A549 (cell line): ENCODE results near the gene CERK. TPM values are rescaled to one million over a fixed set of nuclear protein-coding genes. Genes with fewer than 3 reads are reported as not detected.

Experiments used
- ATAC-seq, 2 experiments: fragments of 200-7000 bp in 1 of 2; fragments of >200 bp in 1 of 2; cut with Nextera tagmentation in 1 of 2; cut with Tn5 transposase in 1 of 2; 3 replicates each; pipeline versions ENCODE4 v1.8.0 to v1.9.1; 2018 to 2020; ENCODE audit warnings: mild to moderate bottlenecking in 1 of 2, moderate library complexity in 1 of 2
- CTCF ChIA-PET: fragments of 300-600 bp; sonication (Branson Sonifier 250); formaldehyde crosslinking; extraction: SDS; loops from one replicate; lab custom pipeline; 2021; ENCODE audit warnings: antibody characterized with exemption, inconsistent platforms; lab: Yijun Ruan, JAX
- POLR2A ChIA-PET: fragments of 350-600 bp; formaldehyde crosslinking; extraction: SDS; loops from one replicate; lab custom pipeline; 2021; ENCODE audit warnings: antibody characterized with exemption, inconsistent platforms; lab: Yijun Ruan, JAX
- DNase-seq, 2 experiments: peaks; one replicate each; pipeline versions ENCODE4 v3.0.0 to v3.0.0-alpha.2; 2011 to 2016; ENCODE audit warnings: low read depth in 1 of 2, low spot score in 1 of 2
- FAIRE-seq: peaks from 2 replicates; lab custom pipeline; 2011; peaks lifted over from hg19 to GRCh38; lab: Jason Lieb, UNC
- H3K27ac ChIP-seq, 2 experiments: fragments of >200 bp; sonication (Bioruptor Twin); formaldehyde crosslinking; 3 replicates each; pipeline ENCODE4 v1.5.1; 2016 to 2017
- H3K4me1 ChIP-seq: fragments of >200 bp; sonication (Bioruptor Twin); formaldehyde crosslinking; 3 replicates; pipeline ENCODE4 v1.6.1; 2016
- H3K4me2 ChIP-seq: fragments of >200 bp; sonication (Bioruptor Twin); formaldehyde crosslinking; 3 replicates; pipeline ENCODE4 v1.6.1; 2016
- H3K4me3 ChIP-seq: fragments of >200 bp; sonication (Bioruptor Twin); formaldehyde crosslinking; 3 replicates; pipeline ENCODE4 v1.5.1; 2016
- H3K9me3 ChIP-seq: fragments of >200 bp; sonication (Bioruptor Twin); formaldehyde crosslinking; 3 replicates; pipeline ENCODE4 v1.6.1; 2016
- BHLHE40 ChIP-seq: IDR thresholded peaks from 2 replicates; pipeline ENCODE4 v1.6.1; 2012; ENCODE audit warnings: low read depth, low read length, inconsistent platforms
- CBX8 ChIP-seq: fragments of 200-600 bp; sonication (generic); IDR thresholded peaks from 2 replicates; pipeline ENCODE4 v1.6.1; 2016
- CHD2 ChIP-seq: fragments of 150-350 bp; IDR thresholded peaks from 2 replicates; pipeline ENCODE4 v1.6.1; 2014; ENCODE audit warnings: low read length; ENCODE audit not compliant: partially characterized antibody
- CTCF ChIP-seq: fragments of >200 bp; sonication (Bioruptor Twin); formaldehyde crosslinking; IDR thresholded peaks from 3 replicates; pipeline ENCODE4 v1.5.1; 2016
- HOXB5 ChIP-seq: fragments of 250-450 bp; sonication (Bioruptor Pico); IDR thresholded peaks from 2 replicates; pipeline ENCODE4 v1.5.0; 2020; ENCODE audit warnings: mild to moderate bottlenecking, moderate library complexity
- JUN ChIP-seq, 2 experiments: fragments of >200 bp; sonication (Bioruptor Twin); formaldehyde crosslinking; IDR thresholded peaks; 2 replicates in 1 of 2; 3 replicates in 1 of 2; pipeline ENCODE4 v1.6.1; 2016 to 2017
- JUNB ChIP-seq: fragments of >200 bp; sonication (Bioruptor Twin); formaldehyde crosslinking; IDR thresholded peaks from 2 replicates; pipeline ENCODE4 v1.6.1; 2016
- KDM5A ChIP-seq: fragments of 200-600 bp; sonication (generic); IDR thresholded peaks from 2 replicates; pipeline ENCODE4 v1.6.1; 2016; ENCODE audit warnings: antibody characterized with exemption, mild to moderate bottlenecking
- MAFK ChIP-seq: fragments of 450-650 bp; IDR thresholded peaks from 2 replicates; pipeline ENCODE4 v1.6.1; 2014; ENCODE audit not compliant: partially characterized antibody
- MAZ ChIP-seq: fragments of 150-350 bp; IDR thresholded peaks from 2 replicates; pipeline ENCODE4 v1.6.1; 2014; ENCODE audit warnings: antibody characterized with exemption, low read depth, low read length, borderline replicate concordance
- NFE2L2 ChIP-seq: fragments of 150-350 bp; conservative IDR thresholded peaks from 2 replicates; pipeline ENCODE4 v1.6.1; 2014; ENCODE audit warnings: low read length
- NR3C1 ChIP-seq: fragments of >200 bp; sonication (Bioruptor Twin); formaldehyde crosslinking; IDR thresholded peaks from 3 replicates; pipeline ENCODE4 v1.6.1; 2017
- RARB ChIP-seq: fragments of 250-450 bp; sonication (Bioruptor Pico); IDR thresholded peaks from 2 replicates; pipeline ENCODE4 v1.8.0; 2021; ENCODE audit warnings: mild to moderate bottlenecking, moderate library complexity
- RNF2 ChIP-seq: fragments of 200-600 bp; sonication (generic); IDR thresholded peaks from 2 replicates; pipeline ENCODE4 v1.6.1; 2016; ENCODE audit warnings: low read depth, mild to moderate bottlenecking, antibody characterized with exemption, moderate library complexity, borderline replicate concordance
- SMC3 ChIP-seq: fragments of >200 bp; sonication (Bioruptor Twin); formaldehyde crosslinking; IDR thresholded peaks from 3 replicates; pipeline ENCODE4 v1.6.1; 2018; ENCODE audit warnings: inconsistent platforms
- SREBF2 ChIP-seq: fragments of 450-650 bp; IDR thresholded peaks from 2 replicates; pipeline ENCODE4 v1.6.1; 2014; ENCODE audit warnings: mild to moderate bottlenecking, moderate library complexity
- TP53 ChIP-seq: fragments of 250-450 bp; sonication (Bioruptor Pico); IDR thresholded peaks from 2 replicates; pipeline ENCODE4 v1.5.0; 2021; ENCODE audit warnings: mild to moderate bottlenecking, moderate library complexity
- ZFP36 ChIP-seq: fragments of 450-650 bp; IDR thresholded peaks from 2 replicates; pipeline ENCODE4 v1.6.1; 2014; ENCODE audit warnings: borderline replicate concordance; ENCODE audit not compliant: partially characterized antibody
- WGBS: methylation state at CpG from one replicate; pipeline ENCODE4 v1.1.6; 2017; ENCODE audit errors: missing lambda C conversion rate; 5-methylcytosine and 5-hydroxymethylcytosine counted together
- polyA plus RNA-seq, 4 experiments: library from polyadenylated mRNA; depleted of rRNA in 3 of 4; stranded (reverse); fragments of >200 nt; fragmentation: RNase III in 1 of 4; extraction: RNeasy Plus Mini Kit Qiagen cat#74134 plus additional on column Dnase treatment in 1 of 4; gene quantifications; 2 replicates in 3 of 4; 3 replicates in 1 of 4; pipeline ENCODE4 v1.2.3, GENCODE V29; 2011 to 2017
- TF ChIP-seq, protein P1 (sequence below): fragments of 150-350 bp; IDR thresholded peaks from 2 replicates; pipeline ENCODE4 v1.6.1; 2014; ENCODE audit warnings: low read depth, mild to moderate bottlenecking, low read length
- TF ChIP-seq, protein P2 (sequence below): fragments of >200 bp; sonication (Bioruptor Twin); formaldehyde crosslinking; IDR thresholded peaks from 2 replicates; pipeline ENCODE4 v1.6.1; 2016
- TF ChIP-seq, protein P3 (sequence below): fragments of 200-600 bp; sonication (generic); IDR thresholded peaks from 2 replicates; pipeline ENCODE4 v1.6.1; 2016; ENCODE audit warnings: antibody characterized with exemption, mild to moderate bottlenecking, moderate library complexity

CERK gene
- polyA plus RNA-seq, 2 of the 4 experiments (the other 2 are of a cell fraction): 13.1 to 15.6 TPM

DNA sequence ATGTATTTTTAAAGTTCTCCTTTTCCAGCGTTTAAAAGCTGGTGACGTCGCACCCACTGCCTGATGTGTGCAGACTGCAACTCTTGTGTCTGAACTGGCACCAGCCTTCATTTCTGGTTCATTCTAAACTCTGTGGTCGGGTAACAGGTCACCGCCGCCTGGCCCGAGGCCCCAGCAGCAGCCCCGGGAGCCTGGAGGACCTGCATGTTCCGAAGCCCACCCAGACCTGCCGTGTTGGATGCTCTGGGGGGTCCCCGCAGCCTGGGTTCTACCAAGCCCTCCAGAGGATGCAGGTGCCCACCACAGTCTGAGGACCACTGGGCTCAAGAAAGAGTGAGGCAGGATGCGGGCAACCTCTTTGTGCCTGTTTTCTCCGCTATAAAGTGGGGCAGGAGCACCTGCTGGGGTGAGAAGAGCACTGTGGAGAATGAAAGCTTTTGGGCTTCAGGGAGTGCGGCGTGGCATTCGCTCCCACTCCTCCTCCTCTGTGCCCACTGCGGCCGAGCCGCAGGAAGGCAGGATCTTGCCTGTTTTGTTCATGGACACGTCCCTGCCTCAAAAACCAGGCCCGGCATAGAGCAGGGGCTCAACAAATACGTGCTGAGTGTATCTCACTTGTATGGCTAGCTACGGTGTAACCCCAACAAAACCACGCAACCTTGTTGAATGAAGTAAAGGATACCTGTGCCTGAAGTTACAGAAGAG lies 40.1 kb downstream of the CERK start:
- H3K27ac ChIP-seq: no peak overlapping the region
- no peak for FAIRE-seq
- no peak overlapping the region for H3K4me2 ChIP-seq
- no peak for DNase-seq
- POLR2A ChIA-PET: no interaction called here
- H3K4me3 ChIP-seq: no peak overlapping the region
- CTCF ChIA-PET: interaction anchor here (0.6 kb wide), 1 partner anchor 9 kb away, joined by 4 read pairs; no protein-coding TSS in a partner anchor
- no peak for ATAC-seq
- H3K4me1 ChIP-seq: no peaks in the 10 kb centered on the region
- WGBS: 91% methylated on average over 21 of the region's 24 CpGs
- no peaks in the 10 kb centered on the region for H3K9me3 ChIP-seq
- no peak for TF ChIP-seq SREBF2
- TF ChIP-seq CBX8: no peak
- TF ChIP-seq KDM5A: no peak
- TF ChIP-seq, protein P1, sequence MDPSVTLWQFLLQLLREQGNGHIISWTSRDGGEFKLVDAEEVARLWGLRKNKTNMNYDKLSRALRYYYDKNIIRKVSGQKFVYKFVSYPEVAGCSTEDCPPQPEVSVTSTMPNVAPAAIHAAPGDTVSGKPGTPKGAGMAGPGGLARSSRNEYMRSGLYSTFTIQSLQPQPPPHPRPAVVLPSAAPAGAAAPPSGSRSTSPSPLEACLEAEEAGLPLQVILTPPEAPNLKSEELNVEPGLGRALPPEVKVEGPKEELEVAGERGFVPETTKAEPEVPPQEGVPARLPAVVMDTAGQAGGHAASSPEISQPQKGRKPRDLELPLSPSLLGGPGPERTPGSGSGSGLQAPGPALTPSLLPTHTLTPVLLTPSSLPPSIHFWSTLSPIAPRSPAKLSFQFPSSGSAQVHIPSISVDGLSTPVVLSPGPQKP: no peak
- TF ChIP-seq JUN (IDR thresholded peaks at IDR 0.05): no peak
- no peak for TF ChIP-seq RNF2
- no peak for TF ChIP-seq CTCF
- no peak for TF ChIP-seq BHLHE40
- no peak for TF ChIP-seq MAZ
- TF ChIP-seq, protein P2, sequence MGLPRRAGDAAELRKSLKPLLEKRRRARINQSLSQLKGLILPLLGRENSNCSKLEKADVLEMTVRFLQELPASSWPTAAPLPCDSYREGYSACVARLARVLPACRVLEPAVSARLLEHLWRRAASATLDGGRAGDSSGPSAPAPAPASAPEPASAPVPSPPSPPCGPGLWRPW: no peak
- TF ChIP-seq RARB: no peak
- no peak for TF ChIP-seq TP53 (CRISPR knock-in tag)
- TF ChIP-seq CHD2: no peak

GRCh38 chr22:46696614-46697013 lies 41.4 kb downstream of the CERK start:
- no peak overlapping the region for H3K4me3 ChIP-seq
- H3K4me1 ChIP-seq: no peaks in the 10 kb centered on the region
- no peak overlapping the region for H3K4me2 ChIP-seq
- 97% methylated on average over 8 of the region's 10 CpGs for WGBS
- ChIA-PET POLR2A (no interaction called here), CTCF (interaction anchor here (0.7 to 1.0 kb wide), 2 partner anchors 15 to 139 kb away, joined by 3 read pairs; no protein-coding TSS in a partner anchor)
- no peak for TF ChIP-seq TP53 (CRISPR knock-in tag)
- TF ChIP-seq JUNB: no peak
- TF ChIP-seq SMC3: no peak
- TF ChIP-seq ZFP36: no peak
- no peak for TF ChIP-seq MAFK
- TF ChIP-seq, protein P3, sequence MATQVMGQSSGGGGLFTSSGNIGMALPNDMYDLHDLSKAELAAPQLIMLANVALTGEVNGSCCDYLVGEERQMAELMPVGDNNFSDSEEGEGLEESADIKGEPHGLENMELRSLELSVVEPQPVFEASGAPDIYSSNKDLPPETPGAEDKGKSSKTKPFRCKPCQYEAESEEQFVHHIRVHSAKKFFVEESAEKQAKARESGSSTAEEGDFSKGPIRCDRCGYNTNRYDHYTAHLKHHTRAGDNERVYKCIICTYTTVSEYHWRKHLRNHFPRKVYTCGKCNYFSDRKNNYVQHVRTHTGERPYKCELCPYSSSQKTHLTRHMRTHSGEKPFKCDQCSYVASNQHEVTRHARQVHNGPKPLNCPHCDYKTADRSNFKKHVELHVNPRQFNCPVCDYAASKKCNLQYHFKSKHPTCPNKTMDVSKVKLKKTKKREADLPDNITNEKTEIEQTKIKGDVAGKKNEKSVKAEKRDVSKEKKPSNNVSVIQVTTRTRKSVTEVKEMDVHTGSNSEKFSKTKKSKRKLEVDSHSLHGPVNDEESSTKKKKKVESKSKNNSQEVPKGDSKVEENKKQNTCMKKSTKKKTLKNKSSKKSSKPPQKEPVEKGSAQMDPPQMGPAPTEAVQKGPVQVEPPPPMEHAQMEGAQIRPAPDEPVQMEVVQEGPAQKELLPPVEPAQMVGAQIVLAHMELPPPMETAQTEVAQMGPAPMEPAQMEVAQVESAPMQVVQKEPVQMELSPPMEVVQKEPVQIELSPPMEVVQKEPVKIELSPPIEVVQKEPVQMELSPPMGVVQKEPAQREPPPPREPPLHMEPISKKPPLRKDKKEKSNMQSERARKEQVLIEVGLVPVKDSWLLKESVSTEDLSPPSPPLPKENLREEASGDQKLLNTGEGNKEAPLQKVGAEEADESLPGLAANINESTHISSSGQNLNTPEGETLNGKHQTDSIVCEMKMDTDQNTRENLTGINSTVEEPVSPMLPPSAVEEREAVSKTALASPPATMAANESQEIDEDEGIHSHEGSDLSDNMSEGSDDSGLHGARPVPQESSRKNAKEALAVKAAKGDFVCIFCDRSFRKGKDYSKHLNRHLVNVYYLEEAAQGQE: no peak
- TF ChIP-seq HOXB5 (CRISPR knock-in tag): no peak
- no peak for TF ChIP-seq NR3C1
- TF ChIP-seq CTCF: no peak
- TF ChIP-seq MAZ: no peak
- TF ChIP-seq NFE2L2: no peak
- FAIRE-seq: no peak
- no peak for ATAC-seq
- no peak for DNase-seq
- no peak overlapping the region for H3K27ac ChIP-seq
- no peaks in the 10 kb centered on the region for H3K9me3 ChIP-seq
